ENCODE data around the gene SCN1B. TPM values are rescaled to one million over a fixed set of nuclear protein-coding genes. Genes with fewer than 3 reads are reported as not detected.

The SCN1B gene
- total and polyA plus RNA-seq, 12 donors, result 24.5 to 70.5 (median 41.5) TPM

DNA sequence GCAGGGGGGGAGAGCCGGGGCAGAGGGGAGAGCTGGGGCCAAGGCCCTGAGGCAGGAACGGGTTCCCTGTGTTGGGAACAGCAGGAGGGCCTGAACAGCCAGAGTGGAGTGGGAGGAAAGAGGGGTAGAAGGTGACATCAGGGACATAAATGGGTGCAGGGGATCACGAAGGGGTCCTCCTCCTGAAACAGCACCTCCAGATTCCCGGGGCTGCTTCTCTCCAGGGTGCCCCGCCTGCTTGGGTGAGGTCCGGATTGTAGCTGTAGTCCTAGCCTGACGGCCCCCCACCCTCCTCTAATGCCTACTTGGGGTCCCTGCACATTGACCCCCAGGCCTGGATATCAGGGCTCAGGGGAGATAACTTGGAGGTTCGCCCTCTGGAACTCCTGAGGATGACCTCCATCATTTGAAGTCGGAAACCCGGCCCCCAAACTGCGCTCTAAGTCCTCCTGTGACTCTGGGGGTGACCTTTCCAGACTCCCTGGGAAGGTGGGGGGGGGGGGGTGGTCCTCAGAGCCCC is 473 bp upstream of the SCN1B start:
- DNase-seq, result no peak
- Histone ChIP-seq H3K4me3 (peak overlapping the region in 9 of 10 donors; percentile 38 to 69 (median 57)), H3K36me3 (peaks cover 0 to 47% (median 19%) of the 10 kb centered on the region in 9 donors), H3K27ac (peak overlapping the region in 9 of 10 donors; percentile 31 to 65 (median 60)), H3K9me3 (no peaks in the 10 kb centered on the region), H3K4me1 (peaks cover 0 to 20% (median 11%) of the 10 kb centered on the region in 9 donors), H3K27me3 (peaks cover 0 to 22% (median 0%) of the 10 kb centered on the region in 7 donors)
- intact Hi-C loops (cut with DNase I), result no loop called here
- WGBS, 2 donors, result 25 to 32% methylated on average over 11 of the region's 11 CpGs
- ATAC-seq, result peak in 4 of 8 donors; percentile 1 to 19 (median 4)
- TF ChIP-seq, protein P1, sequence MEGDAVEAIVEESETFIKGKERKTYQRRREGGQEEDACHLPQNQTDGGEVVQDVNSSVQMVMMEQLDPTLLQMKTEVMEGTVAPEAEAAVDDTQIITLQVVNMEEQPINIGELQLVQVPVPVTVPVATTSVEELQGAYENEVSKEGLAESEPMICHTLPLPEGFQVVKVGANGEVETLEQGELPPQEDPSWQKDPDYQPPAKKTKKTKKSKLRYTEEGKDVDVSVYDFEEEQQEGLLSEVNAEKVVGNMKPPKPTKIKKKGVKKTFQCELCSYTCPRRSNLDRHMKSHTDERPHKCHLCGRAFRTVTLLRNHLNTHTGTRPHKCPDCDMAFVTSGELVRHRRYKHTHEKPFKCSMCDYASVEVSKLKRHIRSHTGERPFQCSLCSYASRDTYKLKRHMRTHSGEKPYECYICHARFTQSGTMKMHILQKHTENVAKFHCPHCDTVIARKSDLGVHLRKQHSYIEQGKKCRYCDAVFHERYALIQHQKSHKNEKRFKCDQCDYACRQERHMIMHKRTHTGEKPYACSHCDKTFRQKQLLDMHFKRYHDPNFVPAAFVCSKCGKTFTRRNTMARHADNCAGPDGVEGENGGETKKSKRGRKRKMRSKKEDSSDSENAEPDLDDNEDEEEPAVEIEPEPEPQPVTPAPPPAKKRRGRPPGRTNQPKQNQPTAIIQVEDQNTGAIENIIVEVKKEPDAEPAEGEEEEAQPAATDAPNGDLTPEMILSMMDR (IDR thresholded peaks at IDR 0.05), result no peak

DNA sequence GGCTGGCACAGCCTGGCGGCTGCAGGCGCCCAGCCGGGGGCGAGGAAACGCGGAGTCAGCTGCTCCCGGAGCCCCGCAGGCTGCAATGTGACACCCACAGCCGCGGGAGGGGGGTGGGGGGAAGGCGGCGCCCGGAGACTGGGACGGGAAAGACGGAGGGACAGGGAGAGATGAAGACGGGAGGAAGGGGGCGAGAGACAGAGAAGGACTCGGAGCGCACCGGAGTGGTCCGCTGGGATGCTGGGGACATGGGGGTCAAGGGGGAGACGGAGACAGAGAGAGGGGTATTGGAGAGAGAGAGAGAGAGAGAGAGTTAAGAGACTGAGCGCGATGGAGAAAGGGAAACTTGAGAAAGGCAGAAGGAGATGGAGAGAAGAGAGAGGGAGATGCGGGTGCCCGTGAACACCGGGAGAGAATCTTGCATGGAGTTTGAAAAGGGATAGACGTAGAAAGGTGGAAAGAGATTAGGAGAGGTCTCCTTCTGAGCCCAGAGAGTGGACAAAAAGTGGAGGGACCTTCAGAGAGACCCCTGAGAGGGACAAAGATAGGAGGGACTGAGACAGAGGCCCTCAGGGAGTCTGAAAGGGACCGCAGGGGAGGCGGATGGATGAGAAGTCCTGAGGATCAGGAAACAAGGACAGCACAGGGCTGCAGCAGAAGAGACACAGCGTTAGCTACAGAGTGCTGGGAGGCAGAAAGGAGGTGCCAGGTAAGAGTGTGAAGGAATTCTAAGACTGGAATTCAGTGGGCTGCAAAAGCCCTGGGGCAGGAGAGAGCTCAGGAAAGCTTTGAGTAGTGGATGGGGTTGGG is 1.0 kb downstream of the SCN1B start:
- peaks cover 0 to 20% (median 11%) of the 10 kb centered on the region in 9 donors for H3K4me1 ChIP-seq
- intact Hi-C loops (cut with DNase I), result no loop called here
- 5 to 9% methylated on average over 28 to 31 of the region's 31 CpGs for WGBS, 2 donors
- ATAC-seq, result peak; percentile 4 to 58 (median 25)
- H3K27ac ChIP-seq, result peak overlapping the region in 6 of 10 donors; percentile 10 to 64 (median 51)
- no peaks in the 10 kb centered on the region for H3K9me3 ChIP-seq
- peak overlapping the region; percentile 14 to 69 (median 57) for H3K4me3 ChIP-seq
- H3K36me3 ChIP-seq, result peaks cover 0 to 38% (median 9%) of the 10 kb centered on the region in 9 donors
- peak in 1 of 2 donors; percentile 55 for DNase-seq
- TF ChIP-seq, protein P1 (IDR thresholded peaks at IDR 0.05), result no peak
- H3K27me3 ChIP-seq, result peaks cover 0 to 22% (median 0%) of the 10 kb centered on the region in 7 donors

DNA sequence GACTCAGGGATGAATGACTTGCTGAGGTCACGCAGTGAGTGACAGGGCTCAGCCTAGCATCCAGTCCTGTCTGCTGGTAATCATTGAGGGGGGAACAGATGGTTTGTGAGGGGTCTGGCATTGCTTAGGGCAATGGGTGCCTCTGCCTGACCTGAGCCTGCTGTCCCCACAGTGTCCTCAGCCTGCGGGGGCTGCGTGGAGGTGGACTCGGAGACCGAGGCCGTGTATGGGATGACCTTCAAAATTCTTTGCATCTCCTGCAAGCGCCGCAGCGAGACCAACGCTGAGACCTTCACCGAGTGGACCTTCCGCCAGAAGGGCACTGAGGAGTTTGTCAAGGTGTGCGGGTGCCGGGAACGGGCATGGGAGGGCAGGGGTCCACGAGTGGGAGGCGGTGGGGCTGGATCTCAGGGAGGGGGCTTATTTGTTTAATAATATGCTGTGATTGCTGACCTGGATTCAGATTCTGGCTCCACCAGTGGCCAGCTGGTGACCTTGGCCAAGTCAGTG is 2.1 kb downstream of the SCN1B start:
- ATAC-seq (no peak), DNase-seq (no peak)
- 97% methylated on average over 17 of the region's 17 CpGs for WGBS, 2 donors
- peaks cover 0 to 24% (median 15%) of the 10 kb centered on the region in 9 donors for H3K4me1 ChIP-seq
- no peak overlapping the region for H3K27ac ChIP-seq
- no peak overlapping the region for H3K4me3 ChIP-seq
- peaks cover 0 to 22% (median 0%) of the 10 kb centered on the region in 7 donors for H3K27me3 ChIP-seq
- TF ChIP-seq, protein P1 (IDR thresholded peaks at IDR 0.05), result no peak
- intact Hi-C loops (cut with DNase I), result no loop called here
- peaks cover 0 to 28% (median 9%) of the 10 kb centered on the region in 9 donors for H3K36me3 ChIP-seq
- H3K9me3 ChIP-seq, result no peaks in the 10 kb centered on the region
